PFSK-1 (cell line): ENCODE results near the gene GALNS.

ENCODE experiments used
- POLR2AphosphoS5 ChIP-seq: IDR thresholded peaks from 2 replicates; pipeline ENCODE4 v1.6.1; 2012; ENCODE audit warnings: low read depth, mild to moderate bottlenecking, control low read depth, low read length, moderate library complexity
- TAF1 ChIP-seq: IDR thresholded peaks from 2 replicates; pipeline ENCODE4 v1.6.1; 2012; ENCODE audit warnings: low read length, control low read depth, borderline replicate concordance; ENCODE audit not compliant: insufficient read depth

DNA sequence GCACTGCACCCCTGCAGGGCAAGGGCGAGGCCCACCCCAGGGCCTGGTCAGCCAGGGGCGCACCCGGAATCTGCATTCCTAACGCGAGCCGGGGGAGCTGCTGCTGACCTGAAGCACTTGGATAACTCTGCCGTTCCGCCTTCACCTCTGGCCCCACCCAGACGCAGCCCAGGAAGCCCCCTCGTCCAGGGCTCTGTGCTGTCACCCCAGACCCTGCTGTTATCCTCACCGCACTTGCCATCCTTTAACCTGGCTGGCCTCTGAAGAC lies 23.0 kb upstream of the GALNS start:
- TF ChIP-seq TAF1 (no peak), POLR2AphosphoS5 (no peak)
